Measurements from ENCODE around the gene PCED1B.

Gene PCED1B

GRCh38 chr12:47149146-47149545, 69.7 kb downstream of the PCED1B start:
- Histone ChIP-seq H3K4me1 (ENCODE audit: control insufficient read depth, insufficient read depth, low read length) (no peaks in the 10 kb centered on the region), H3K27ac (ENCODE audit: extremely low read depth, low read depth, low read length) (no peak overlapping the region), H3K9me3 (ENCODE audit: control insufficient read depth, insufficient read depth, low read depth, low read length) (no peaks in the 10 kb centered on the region), H3K4me3 (ENCODE audit: low read depth, low read length) (no peak overlapping the region), H3K36me3 (ENCODE audit: control insufficient read depth in 2 of 2, insufficient read depth in 1 of 2, low read length in 2 of 2) (no peaks in the 10 kb centered on the region)
- CTCF ChIA-PET: interaction anchor here (0.7 to 1.1 kb wide), 2 partner anchors 16 to 78 kb away, joined by 3 read pairs; no protein-coding TSS in a partner anchor
- TF ChIP-seq PRDM6 (tag by site-specific recombination; IDR thresholded peaks at IDR 0.05): no peak
- TF ChIP-seq ZNF791 (tag by site-specific recombination; IDR thresholded peaks at IDR 0.05): no peak
- no peak for TF ChIP-seq ZNF37A (tag by site-specific recombination; IDR thresholded peaks at IDR 0.05)
- TF ChIP-seq ZNF521 (tag by site-specific recombination; IDR thresholded peaks at IDR 0.05): no peak
- TF ChIP-seq ZNF785 (tag by site-specific recombination; IDR thresholded peaks at IDR 0.05): no peak
- TF ChIP-seq ZBTB1 (tag by site-specific recombination; IDR thresholded peaks at IDR 0.05): no peak
- TF ChIP-seq ZNF214 (tag by site-specific recombination; IDR thresholded peaks at IDR 0.05; ENCODE audit: borderline replicate concordance): no peak
- TF ChIP-seq ZBTB20 (tag by site-specific recombination; IDR thresholded peaks at IDR 0.05): no peak
- TF ChIP-seq AEBP2 (tag by site-specific recombination; IDR thresholded peaks at IDR 0.05; ENCODE audit: borderline replicate concordance): no peak
- TF ChIP-seq ZBTB7A (tag by site-specific recombination; IDR thresholded peaks at IDR 0.05; ENCODE audit: low read depth): no peak
- TF ChIP-seq SCRT2 (tag by site-specific recombination; IDR thresholded peaks at IDR 0.05): no peak
- no peak for TF ChIP-seq ZNF549 (tag by site-specific recombination; IDR thresholded peaks at IDR 0.05)
- TF ChIP-seq ZNF114 (tag by site-specific recombination; IDR thresholded peaks at IDR 0.05): no peak
- no peak for TF ChIP-seq ZNF510 (tag by site-specific recombination; IDR thresholded peaks at IDR 0.05; ENCODE audit: insufficient replicate concordance)
- no peak for TF ChIP-seq ZNF677 (tag by site-specific recombination; IDR thresholded peaks at IDR 0.05)
- POLR2A ChIA-PET: no interaction called here

GRCh38 chr12:47152095-47152494, 72.7 kb downstream of the PCED1B start:
- CTCF ChIA-PET: no interaction called here
- Histone ChIP-seq H3K4me1 (ENCODE audit: control insufficient read depth, insufficient read depth, low read length) (no peaks in the 10 kb centered on the region), H3K36me3 (ENCODE audit: control insufficient read depth in 2 of 2, insufficient read depth in 1 of 2, low read length in 2 of 2) (no peaks in the 10 kb centered on the region), H3K27ac (ENCODE audit: extremely low read depth, low read depth, low read length) (no peak overlapping the region), H3K4me3 (ENCODE audit: low read depth, low read length) (no peak overlapping the region), H3K9me3 (ENCODE audit: control insufficient read depth, insufficient read depth, low read depth, low read length) (no peaks in the 10 kb centered on the region)
- no peak for TF ChIP-seq ATF2 (tag by site-specific recombination; IDR thresholded peaks at IDR 0.05; ENCODE audit: low read depth)
- no peak for TF ChIP-seq ZNF600 (tag by site-specific recombination; IDR thresholded peaks at IDR 0.05)
- no peak for TF ChIP-seq ZNF138 (tag by site-specific recombination; IDR thresholded peaks at IDR 0.05; ENCODE audit: borderline replicate concordance)
- TF ChIP-seq ZNF26 (tag by site-specific recombination; IDR thresholded peaks at IDR 0.05): no peak
- TF ChIP-seq ZIC2 (tag by site-specific recombination; IDR thresholded peaks at IDR 0.05): no peak
- TF ChIP-seq ZNF626 (tag by site-specific recombination; IDR thresholded peaks at IDR 0.05): no peak
- TF ChIP-seq YY2 (tag by site-specific recombination; IDR thresholded peaks at IDR 0.05): no peak
- TF ChIP-seq TCF7L2 (IDR thresholded peaks at IDR 0.05; ENCODE audit: borderline replicate concordance, low read depth, low read length): no peak
- no peak for TF ChIP-seq ZNF19 (tag by site-specific recombination; IDR thresholded peaks at IDR 0.05; ENCODE audit: low read depth)
- TF ChIP-seq ZNF324 (tag by site-specific recombination; IDR thresholded peaks at IDR 0.05): no peak
- no peak for TF ChIP-seq ZNF610 (tag by site-specific recombination; IDR thresholded peaks at IDR 0.05; ENCODE audit: borderline replicate concordance)
- POLR2A ChIA-PET: no interaction called here

Measured in HEK293 (cell line).